LNCAP (cell line): ENCODE measurements around the gene HBS1L.

Source experiments
- CTCF ChIP-seq: fragments of 450-650 bp; IDR thresholded peaks from 2 replicates; pipeline ENCODE4 v1.5.1; 2017; ENCODE audit warnings: mild to moderate bottlenecking

Gene HBS1L

GRCh38 chr6:134945045-134945444, 109.6 kb downstream of the HBS1L start:
- TF ChIP-seq CTCF: no peak

- no peak for TF ChIP-seq CTCF
Measured at GRCh38 chr6:134943522-134944111, 111.0 kb downstream of the HBS1L start.

- no peak for TF ChIP-seq CTCF
Measured at GRCh38 chr6:134938896-134939295, 115.7 kb downstream of the HBS1L start.

- no peak for TF ChIP-seq CTCF
Measured at GRCh38 chr6:134937426-134937825, 117.2 kb downstream of the HBS1L start.

GRCh38 chr6:134936931-134937330, 117.7 kb downstream of the HBS1L start:
- TF ChIP-seq CTCF: no peak

GRCh38 chr6:134936476-134936875, 118.1 kb downstream of the HBS1L start:
- TF ChIP-seq CTCF: no peak

- no peak for TF ChIP-seq CTCF
Measured at GRCh38 chr6:134934793-134935485, 119.7 kb downstream of the HBS1L start.
